A549 treated with dexamethasone at 1 μM for 4 hours (cell line): ENCODE measurements around the gene TMEM125. TPM values are rescaled to one million over a fixed set of nuclear protein-coding genes. Genes with fewer than 3 reads are reported as not detected.

Source experiments
- total RNA-seq: library from RNA; stranded (reverse); fragments of 200-300 nt; extraction: Qiagen RNA extraction; gene quantifications from 5 replicates; pipeline ENCODE4 v1.2.3, GENCODE V29; 2022

Gene TMEM125
- 0.14 TPM in 1 of 5 replicates, not detected in the others for total RNA-seq

GRCh38 chr1:43269627-43270375 lies at the start of gene TMEM125:
Gene TMEM125 (plus strand): TSS chr1:43269983. CDS start chr1:43272723, 2,740 bp downstream.

GRCh38 chr1:43285269-43285990 lies 15.6 kb downstream of the TMEM125 start, which contains the start of gene C1orf210:
Gene C1orf210 (minus strand): TSS chr1:43285581. CDS start chr1:43283270, 2,311 bp downstream.

GRCh38 chr1:43300378-43301094 lies 30.8 kb downstream of the TMEM125 start, which contains the start of gene TIE1:
Gene TIE1 (plus strand): TSS chr1:43300982. CDS start chr1:43301072, 90 bp downstream.

Other genes starting within 250 kb of the TMEM125 start
- gene EBNA1BP2, start 97.7 kb upstream of the TMEM125 start, total RNA-seq = 171 to 197 TPM (median 182 TPM) in 5 replicates
- 0.25 to 0.46 TPM (median 0.35 TPM) in 5 replicates for gene CFAP57, start 97.7 kb upstream of the TMEM125 start, total RNA-seq
- not detected in 5 replicates for gene C1orf210, start 15.6 kb downstream of the TMEM125 start, total RNA-seq
- 0.02 to 0.25 TPM (median 0.13 TPM) in 4 of 5 replicates, not detected in the other for gene TIE1, start 31.0 kb downstream of the TMEM125 start, total RNA-seq
- 0.15 to 0.25 TPM (median 0.16 TPM) in 3 of 5 replicates, not detected in the others for gene MPL, start 67.8 kb downstream of the TMEM125 start, total RNA-seq
- 174 to 209 TPM (median 197 TPM) in 5 replicates for gene CDC20, start 89.0 kb downstream of the TMEM125 start, total RNA-seq
- 133 to 155 TPM (median 136 TPM) in 5 replicates for gene ELOVL1, start 98.0 kb downstream of the TMEM125 start, total RNA-seq
- 31.6 to 34.1 TPM (median 32.3 TPM) in 5 replicates for gene MED8, start 119.8 kb downstream of the TMEM125 start, total RNA-seq
- gene SZT2, start 119.9 kb downstream of the TMEM125 start, total RNA-seq = 3.6 to 8.7 TPM (median 7.0 TPM) in 5 replicates
- 12.7 to 14.9 TPM (median 14.3 TPM) in 5 replicates for gene HYI, start 183.9 kb downstream of the TMEM125 start, total RNA-seq